NB4 (cell line): Measurements from ENCODE around the gene DKK3.

Experiments used
- CTCF ChIP-seq: IDR thresholded peaks from one replicate; pipeline ENCODE4 v1.5.1; 2012; ENCODE audit warnings: low read depth, low read length
- POLR2A ChIP-seq: IDR thresholded peaks from 2 replicates; pipeline ENCODE4 v1.6.1; 2011; ENCODE audit warnings: mild to moderate bottlenecking; ENCODE audit not compliant: insufficient read length; ENCODE audit errors: extremely low read depth

- no peak for TF ChIP-seq CTCF
- no peak for TF ChIP-seq POLR2A
These were observed 4.6 kb downstream of the DKK3 start for GRCh38 chr11:12003815-12004214.
